Tibial nerve (tissue), 4 donors: ENCODE results near the gene LATS2. TPM values are rescaled to one million over a fixed set of nuclear protein-coding genes. Genes with fewer than 3 reads are reported as not detected.
A peak's percentile ranks its signal among the peaks of the same experiment; 100 is the strongest.

ENCODE experiments used
- DNase-seq, 2 donors: peaks; one replicate each; pipeline ENCODE4 v3.0.0-alpha.2; 2019; ENCODE audit warnings: low spot score in 2 of 2
- H3K27ac ChIP-seq, 4 donors: fragments of 200-600 bp; sonication (generic) in 3 of 4; one replicate each; pipeline ENCODE4 v1.5.1; 2017 to 2019; ENCODE audit warnings: mild to moderate bottlenecking in 1 of 4
- H3K27me3 ChIP-seq, 2 donors: fragments of 200-600 bp; sonication (generic) in 1 of 2; one replicate each; pipeline versions ENCODE4 v1.5.1 to v1.6.0; 2017 to 2019
- H3K36me3 ChIP-seq, 3 donors: fragments of 200-600 bp; sonication (generic); one replicate each; pipeline ENCODE4 v1.5.1; 2018 to 2019
- H3K4me1 ChIP-seq, 4 donors: fragments of 200-600 bp; sonication (generic) in 3 of 4; one replicate each; pipeline ENCODE4 v1.5.1; 2017 to 2019
- H3K4me3 ChIP-seq, 4 donors: fragments of 200-600 bp; sonication (generic) in 3 of 4; one replicate each; pipeline ENCODE4 v1.5.1; 2017 to 2019; ENCODE audit warnings: mild to moderate bottlenecking in 1 of 4, moderate library complexity in 1 of 4
- H3K9me3 ChIP-seq, 4 donors: fragments of 200-600 bp; sonication (generic) in 3 of 4; one replicate each; pipeline ENCODE4 v1.5.1; 2017 to 2019
- EP300 ChIP-seq, 2 donors: sonication (generic); formaldehyde crosslinking; IDR thresholded peaks; one replicate each; pipeline ENCODE4 v1.6.1; 2017; ENCODE audit warnings: antibody characterized with exemption in 2 of 2, mild to moderate bottlenecking in 1 of 2
- POLR2A ChIP-seq, 2 donors: fragments of 450-650 bp; IDR thresholded peaks; one replicate each; pipeline ENCODE4 v1.6.1; 2017; ENCODE audit warnings: antibody characterized with exemption in 2 of 2, mild to moderate bottlenecking in 2 of 2, moderate library complexity in 2 of 2
- WGBS, 2 donors: methylation state at CpG; one replicate each; pipeline ENCODE4 v1.1.5; 2018; 5-methylcytosine and 5-hydroxymethylcytosine counted together
- total RNA-seq, 4 donors: library from RNA; depleted of rRNA; stranded (reverse); fragments of >200 nt; gene quantifications; one replicate each; pipeline ENCODE4 v1.1.0, GENCODE V29; 2016
- TF ChIP-seq, protein P1 (sequence below), 5 experiments: fragments of 200-600 bp in 3 of 5; fragments of 450-650 bp in 2 of 5; sonication (generic) in 3 of 5; IDR thresholded peaks; one replicate each; pipeline ENCODE4 v1.5.1; 2016 to 2019; ENCODE audit warnings: antibody characterized with exemption in 5 of 5, mild to moderate bottlenecking in 3 of 5, moderate library complexity in 2 of 5

The LATS2 gene
- total RNA-seq, 4 donors from 2014 or later: 40.2 to 49.4 (median 42.3) TPM

DNA sequence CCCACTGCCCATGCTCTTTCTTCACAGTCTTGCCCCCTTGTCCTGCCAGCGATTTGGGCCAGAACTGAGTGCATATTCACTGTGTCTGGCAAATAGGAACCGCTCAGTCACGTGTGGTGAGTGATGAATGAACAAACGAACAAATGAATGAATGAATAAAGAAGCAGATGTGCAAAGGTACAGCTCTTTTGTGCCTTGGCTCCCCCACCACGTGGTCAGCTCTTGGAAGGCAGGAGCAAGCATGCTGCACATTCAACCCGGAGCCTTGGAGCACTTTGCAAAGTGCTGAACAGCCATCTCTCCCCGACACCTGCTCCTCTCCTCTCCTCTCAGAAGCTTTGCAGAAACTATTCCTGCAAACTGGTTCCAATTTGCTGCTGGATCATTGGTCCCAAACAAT lies 52.4 kb downstream of the LATS2 start:
- Histone ChIP-seq H3K27ac (no peak overlapping the region), H3K9me3 (no peaks in the 10 kb centered on the region), H3K4me3 (no peak overlapping the region), H3K27me3 (no peaks in the 10 kb centered on the region), H3K36me3 (no peaks in the 10 kb centered on the region), H3K4me1 (peaks cover 0 to 90% (median 26%) of the 10 kb centered on the region in 4 donors)
- no peak for DNase-seq
- WGBS, 2 donors: 45 to 51% methylated on average over 7 of the region's 7 CpGs
- no peak for TF ChIP-seq POLR2A (IDR thresholded peaks at IDR 0.05)
- TF ChIP-seq, protein P1, sequence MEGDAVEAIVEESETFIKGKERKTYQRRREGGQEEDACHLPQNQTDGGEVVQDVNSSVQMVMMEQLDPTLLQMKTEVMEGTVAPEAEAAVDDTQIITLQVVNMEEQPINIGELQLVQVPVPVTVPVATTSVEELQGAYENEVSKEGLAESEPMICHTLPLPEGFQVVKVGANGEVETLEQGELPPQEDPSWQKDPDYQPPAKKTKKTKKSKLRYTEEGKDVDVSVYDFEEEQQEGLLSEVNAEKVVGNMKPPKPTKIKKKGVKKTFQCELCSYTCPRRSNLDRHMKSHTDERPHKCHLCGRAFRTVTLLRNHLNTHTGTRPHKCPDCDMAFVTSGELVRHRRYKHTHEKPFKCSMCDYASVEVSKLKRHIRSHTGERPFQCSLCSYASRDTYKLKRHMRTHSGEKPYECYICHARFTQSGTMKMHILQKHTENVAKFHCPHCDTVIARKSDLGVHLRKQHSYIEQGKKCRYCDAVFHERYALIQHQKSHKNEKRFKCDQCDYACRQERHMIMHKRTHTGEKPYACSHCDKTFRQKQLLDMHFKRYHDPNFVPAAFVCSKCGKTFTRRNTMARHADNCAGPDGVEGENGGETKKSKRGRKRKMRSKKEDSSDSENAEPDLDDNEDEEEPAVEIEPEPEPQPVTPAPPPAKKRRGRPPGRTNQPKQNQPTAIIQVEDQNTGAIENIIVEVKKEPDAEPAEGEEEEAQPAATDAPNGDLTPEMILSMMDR (IDR thresholded peaks at IDR 0.05): no peak
- TF ChIP-seq EP300 (IDR thresholded peaks at IDR 0.05): no peak

DNA sequence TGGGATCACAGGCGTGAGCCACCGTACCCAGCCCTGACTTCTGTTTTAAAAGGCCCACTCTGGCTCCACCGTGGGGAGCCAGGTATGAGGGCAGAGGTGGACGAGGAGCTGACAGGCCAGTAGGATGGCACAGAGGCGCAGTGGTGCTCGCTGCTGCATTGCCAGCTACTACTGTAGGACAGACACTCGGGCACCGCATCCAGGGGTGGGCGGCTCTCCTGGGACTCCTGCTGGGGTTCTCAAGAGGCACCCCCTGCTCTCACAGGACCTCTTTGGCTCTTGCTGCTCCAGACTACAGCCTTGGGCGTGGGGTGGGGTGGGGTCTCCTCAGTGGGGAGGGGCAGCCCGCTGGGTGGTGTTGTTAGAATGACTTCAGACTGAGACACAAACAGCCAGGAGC lies 53.4 kb downstream of the LATS2 start:
- 93 to 95% methylated on average over 11 of the region's 11 CpGs for WGBS, 2 donors
- no peaks in the 10 kb centered on the region for H3K27me3 ChIP-seq
- no peaks in the 10 kb centered on the region for H3K9me3 ChIP-seq
- H3K27ac ChIP-seq: no peak overlapping the region
- no peaks in the 10 kb centered on the region for H3K36me3 ChIP-seq
- peaks cover 0 to 80% (median 20%) of the 10 kb centered on the region in 4 donors for H3K4me1 ChIP-seq
- TF ChIP-seq EP300 (IDR thresholded peaks at IDR 0.05) (no peak), POLR2A (IDR thresholded peaks at IDR 0.05) (no peak)
- TF ChIP-seq, protein P1 (IDR thresholded peaks at IDR 0.05): no peak
- H3K4me3 ChIP-seq: no peak overlapping the region
- no peak for DNase-seq

DNA sequence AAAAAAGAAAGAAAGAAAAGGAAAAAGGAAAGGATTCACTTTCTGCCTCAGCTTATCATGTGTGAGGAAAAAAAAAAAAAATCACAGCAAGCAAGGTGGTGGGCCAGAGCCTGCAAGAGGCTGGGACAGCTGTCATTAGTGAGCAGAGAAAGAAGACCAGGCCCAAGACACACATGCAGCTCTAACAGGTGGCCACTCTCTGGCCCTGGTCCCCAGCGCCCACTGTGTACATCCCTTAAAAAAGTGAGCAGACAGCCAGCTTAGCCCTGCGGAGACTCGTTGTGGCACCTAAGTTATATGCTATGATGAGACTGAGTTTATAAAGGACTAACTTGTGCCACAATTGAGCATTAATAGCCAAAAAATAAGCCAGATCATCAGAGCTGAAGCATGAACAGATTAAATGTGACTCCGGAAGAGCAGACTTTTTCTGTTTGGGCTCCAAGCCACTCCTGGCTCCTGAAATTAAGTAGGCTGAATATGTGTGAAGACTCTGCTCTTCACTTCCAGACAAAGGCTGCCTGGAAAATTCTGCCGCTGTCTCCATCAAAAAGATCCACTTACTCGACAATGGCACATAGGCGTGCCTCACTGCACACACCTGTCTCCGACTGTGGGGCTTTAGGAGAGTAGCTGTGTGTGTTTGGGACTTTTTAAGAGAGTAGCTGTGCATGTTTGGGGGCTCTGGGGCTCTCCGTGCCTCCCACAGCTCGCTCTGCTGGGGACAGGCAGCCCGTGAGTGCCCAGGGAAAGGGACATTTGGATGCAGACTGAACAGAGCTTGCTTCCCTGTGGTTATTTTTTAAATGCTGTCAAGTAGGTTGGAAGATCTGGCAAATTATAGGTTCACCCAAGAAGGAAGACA lies 55.0 kb downstream of the LATS2 start:
- Histone ChIP-seq H3K27me3 (no peaks in the 10 kb centered on the region), H3K4me3 (no peak overlapping the region), H3K36me3 (peaks cover 0 to 4% (median 0%) of the 10 kb centered on the region in 3 donors), H3K4me1 (peaks cover 0 to 64% (median 18%) of the 10 kb centered on the region in 4 donors), H3K9me3 (peaks cover 0 to 4% (median 0%) of the 10 kb centered on the region in 4 donors), H3K27ac (peak overlapping the region in 1 of 4 donors; percentile 40)
- DNase-seq: no peak
- TF ChIP-seq POLR2A (IDR thresholded peaks at IDR 0.05) (no peak), EP300 (IDR thresholded peaks at IDR 0.05) (no peak)
- TF ChIP-seq, protein P1 (IDR thresholded peaks at IDR 0.05): no peak
- 68 to 73% methylated on average over 11 of the region's 11 CpGs for WGBS, 2 donors

DNA sequence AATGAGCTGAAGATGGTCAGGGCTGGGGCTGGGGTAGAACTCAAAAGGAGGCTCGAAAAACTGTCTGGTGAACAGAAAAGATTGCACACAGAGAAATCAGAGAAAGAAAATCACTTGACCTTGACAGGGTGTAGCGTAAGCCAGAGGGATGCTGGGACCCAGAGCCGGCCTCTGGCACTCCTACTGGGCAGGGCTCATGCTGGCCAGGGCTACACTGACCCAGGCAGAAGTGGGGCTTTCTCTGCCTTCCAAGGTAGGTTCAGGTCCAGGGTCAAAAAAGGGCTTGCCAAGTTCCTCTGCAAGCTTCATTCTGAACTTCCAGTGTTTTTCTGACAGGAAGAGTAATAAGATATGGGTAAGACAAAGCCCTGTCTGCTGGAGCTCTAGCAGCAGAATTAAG lies 56.2 kb downstream of the LATS2 start:
- Histone ChIP-seq H3K27ac (peak overlapping the region in 1 of 4 donors; percentile 9), H3K27me3 (no peaks in the 10 kb centered on the region), H3K36me3 (peaks cover 0 to 12% (median 0%) of the 10 kb centered on the region in 3 donors), H3K4me1 (peaks cover 0 to 52% (median 10%) of the 10 kb centered on the region in 4 donors), H3K9me3 (peaks cover 0 to 7% (median 0%) of the 10 kb centered on the region in 4 donors), H3K4me3 (no peak overlapping the region)
- no peak for DNase-seq
- WGBS, 2 donors: 67 to 72% methylated on average over 3 of the region's 3 CpGs
- TF ChIP-seq EP300 (IDR thresholded peaks at IDR 0.05): no peak
- TF ChIP-seq, protein P1 (IDR thresholded peaks at IDR 0.05): no peak
- TF ChIP-seq POLR2A (IDR thresholded peaks at IDR 0.05): no peak

DNA sequence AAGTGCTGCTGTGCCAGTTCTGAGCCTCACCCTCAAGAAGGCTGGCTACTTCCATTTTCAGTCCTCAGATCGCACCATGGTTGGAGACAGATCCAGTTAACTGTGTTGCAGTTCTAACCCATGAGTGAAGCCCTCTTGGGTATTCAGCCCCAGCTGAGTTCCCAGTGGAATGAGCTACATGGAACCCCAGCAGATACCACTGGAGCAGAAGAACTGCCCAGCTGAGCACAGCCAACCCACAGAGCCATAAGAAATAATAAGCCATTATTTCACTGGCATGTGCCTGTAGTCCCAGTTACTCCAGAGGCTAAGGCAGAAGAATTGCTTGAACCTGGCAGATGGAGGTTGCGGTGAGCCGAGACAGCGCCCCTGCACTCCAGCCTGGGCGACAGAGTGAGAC lies 59.9 kb downstream of the LATS2 start:
- no peak for DNase-seq
- H3K4me1 ChIP-seq: peaks cover 0 to 46% (median 15%) of the 10 kb centered on the region in 4 donors
- TF ChIP-seq, protein P1 (IDR thresholded peaks at IDR 0.05): no peak
- no peak for TF ChIP-seq EP300 (IDR thresholded peaks at IDR 0.05)
- no peak for TF ChIP-seq POLR2A (IDR thresholded peaks at IDR 0.05)

More for the DNA sequence above, 59.9 kb downstream of the LATS2 start:
- H3K4me3 ChIP-seq: no peak overlapping the region
- no peak overlapping the region for H3K27ac ChIP-seq
- WGBS, 2 donors: 96 to 97% methylated on average over 5 of the region's 5 CpGs
- peaks cover 0 to 30% (median 0%) of the 10 kb centered on the region in 3 donors for H3K36me3 ChIP-seq
- peaks cover 0 to 7% (median 0%) of the 10 kb centered on the region in 4 donors for H3K9me3 ChIP-seq
- H3K27me3 ChIP-seq: no peaks in the 10 kb centered on the region
